GM12801 (cell line): ENCODE results near the gene KCNQ1.

Source experiments
- TF ChIP-seq, protein P1 (sequence below): IDR thresholded peaks from one replicate; pipeline ENCODE4 v1.5.1; 2011; ENCODE audit warnings: control low read depth; ENCODE audit not compliant: insufficient read length; ENCODE audit errors: extremely low read depth

KCNQ1 gene

DNA sequence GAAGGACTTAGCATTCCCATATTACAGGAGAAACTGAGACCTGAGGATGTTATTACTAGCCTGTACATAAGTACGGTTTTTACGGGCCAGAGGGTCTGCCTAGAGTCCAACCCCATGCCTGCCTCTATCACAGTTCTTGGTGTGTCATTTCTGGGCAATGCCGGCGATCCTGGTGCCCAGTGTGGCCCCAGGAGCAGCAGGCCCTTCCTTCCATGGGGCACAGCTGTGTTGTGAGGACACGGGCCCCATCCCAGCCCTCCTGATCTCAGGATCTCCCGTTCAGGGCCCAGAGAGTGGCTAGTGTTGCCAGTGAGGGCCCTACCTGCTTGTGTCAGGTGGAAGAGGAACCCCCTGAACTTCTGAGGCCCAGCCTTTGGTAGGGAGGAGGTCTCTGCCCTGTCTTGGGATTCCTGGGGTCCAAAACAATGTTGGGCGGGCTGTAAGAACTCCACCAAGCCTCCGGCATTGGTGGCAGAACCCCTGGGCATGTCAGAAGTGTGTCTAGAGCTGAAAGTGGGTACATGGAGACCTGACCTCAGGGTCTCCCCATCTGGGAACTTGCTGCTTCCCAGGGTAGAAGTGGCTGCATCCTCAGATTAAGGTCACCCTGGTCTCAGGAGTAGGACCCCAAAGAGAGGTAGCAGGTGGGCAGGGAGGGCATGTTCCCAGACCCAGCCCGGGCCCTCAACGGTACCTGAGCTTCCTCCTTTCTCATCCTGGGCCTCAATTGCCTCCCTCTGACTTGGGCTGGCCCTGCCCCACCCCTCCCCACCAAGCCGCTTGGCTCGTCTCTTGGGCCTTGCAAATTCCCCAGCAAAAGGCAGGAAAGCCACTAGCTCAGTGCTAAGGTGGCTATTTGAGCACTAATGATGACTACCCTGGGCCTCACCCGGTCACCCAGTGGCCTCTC lies 329.6 kb downstream of the KCNQ1 start:
- TF ChIP-seq, protein P1, sequence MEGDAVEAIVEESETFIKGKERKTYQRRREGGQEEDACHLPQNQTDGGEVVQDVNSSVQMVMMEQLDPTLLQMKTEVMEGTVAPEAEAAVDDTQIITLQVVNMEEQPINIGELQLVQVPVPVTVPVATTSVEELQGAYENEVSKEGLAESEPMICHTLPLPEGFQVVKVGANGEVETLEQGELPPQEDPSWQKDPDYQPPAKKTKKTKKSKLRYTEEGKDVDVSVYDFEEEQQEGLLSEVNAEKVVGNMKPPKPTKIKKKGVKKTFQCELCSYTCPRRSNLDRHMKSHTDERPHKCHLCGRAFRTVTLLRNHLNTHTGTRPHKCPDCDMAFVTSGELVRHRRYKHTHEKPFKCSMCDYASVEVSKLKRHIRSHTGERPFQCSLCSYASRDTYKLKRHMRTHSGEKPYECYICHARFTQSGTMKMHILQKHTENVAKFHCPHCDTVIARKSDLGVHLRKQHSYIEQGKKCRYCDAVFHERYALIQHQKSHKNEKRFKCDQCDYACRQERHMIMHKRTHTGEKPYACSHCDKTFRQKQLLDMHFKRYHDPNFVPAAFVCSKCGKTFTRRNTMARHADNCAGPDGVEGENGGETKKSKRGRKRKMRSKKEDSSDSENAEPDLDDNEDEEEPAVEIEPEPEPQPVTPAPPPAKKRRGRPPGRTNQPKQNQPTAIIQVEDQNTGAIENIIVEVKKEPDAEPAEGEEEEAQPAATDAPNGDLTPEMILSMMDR = no peak

DNA sequence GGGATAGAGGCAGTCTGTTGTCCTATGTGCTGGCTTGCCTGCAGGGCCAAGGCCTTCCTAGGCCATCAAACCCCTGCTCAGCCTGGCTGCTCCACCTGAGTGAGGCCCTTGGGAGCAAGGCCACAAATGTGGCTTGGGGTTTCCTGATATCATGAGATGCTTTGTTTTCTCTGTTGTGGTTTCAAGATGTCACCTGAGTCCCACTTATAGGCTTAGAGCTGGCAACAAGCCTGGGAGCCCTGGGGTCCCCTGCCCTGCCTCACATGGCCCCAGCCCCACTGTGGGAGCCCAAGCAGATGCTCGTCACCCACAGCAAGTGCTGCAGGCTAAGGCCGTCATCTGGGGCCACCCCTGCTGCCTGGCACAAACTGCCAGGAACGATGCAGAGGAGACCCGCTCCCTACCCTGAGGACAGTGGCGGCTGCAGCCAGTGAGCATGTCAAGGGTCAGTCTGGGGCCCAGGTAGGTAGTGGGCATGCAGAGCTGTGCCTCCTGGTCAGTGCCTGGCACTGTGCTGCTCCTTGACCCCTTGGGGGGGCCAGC lies 330.3 kb downstream of the KCNQ1 start:
- TF ChIP-seq, protein P1 = no peak

DNA sequence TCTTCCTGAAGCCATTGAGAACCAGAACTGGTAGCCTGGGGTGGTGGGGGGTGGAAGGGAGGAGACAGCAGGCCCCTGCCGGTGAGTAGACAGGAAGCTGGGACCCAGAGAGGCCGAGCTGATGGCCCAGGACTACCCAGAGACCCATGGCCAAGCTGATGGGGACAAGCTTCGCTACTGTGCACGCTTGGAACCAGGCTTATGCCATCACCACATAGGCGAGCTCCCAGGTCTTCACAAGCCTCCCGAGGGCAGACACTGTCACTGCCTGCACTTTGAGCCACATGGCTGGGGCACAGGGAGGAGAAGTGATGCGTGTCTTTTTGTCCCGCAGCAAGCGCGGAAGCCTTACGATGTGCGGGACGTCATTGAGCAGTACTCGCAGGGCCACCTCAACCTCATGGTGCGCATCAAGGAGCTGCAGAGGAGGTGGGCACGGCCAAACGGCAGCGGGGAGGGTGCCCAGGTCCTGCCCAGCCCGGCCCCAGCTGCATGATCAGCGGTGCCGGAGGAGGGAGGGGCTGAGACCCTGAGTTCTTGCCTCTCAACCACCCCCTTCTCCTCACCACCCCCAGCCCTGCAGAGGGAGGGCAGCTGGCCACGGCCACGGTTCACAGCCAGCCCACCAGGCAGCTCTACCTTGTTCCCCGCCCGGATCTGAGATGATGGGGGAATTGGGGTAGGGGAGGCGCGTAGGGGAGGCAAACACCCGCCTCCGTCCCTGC lies 331.0 kb downstream of the KCNQ1 start:
- TF ChIP-seq, protein P1 = no peak

DNA sequence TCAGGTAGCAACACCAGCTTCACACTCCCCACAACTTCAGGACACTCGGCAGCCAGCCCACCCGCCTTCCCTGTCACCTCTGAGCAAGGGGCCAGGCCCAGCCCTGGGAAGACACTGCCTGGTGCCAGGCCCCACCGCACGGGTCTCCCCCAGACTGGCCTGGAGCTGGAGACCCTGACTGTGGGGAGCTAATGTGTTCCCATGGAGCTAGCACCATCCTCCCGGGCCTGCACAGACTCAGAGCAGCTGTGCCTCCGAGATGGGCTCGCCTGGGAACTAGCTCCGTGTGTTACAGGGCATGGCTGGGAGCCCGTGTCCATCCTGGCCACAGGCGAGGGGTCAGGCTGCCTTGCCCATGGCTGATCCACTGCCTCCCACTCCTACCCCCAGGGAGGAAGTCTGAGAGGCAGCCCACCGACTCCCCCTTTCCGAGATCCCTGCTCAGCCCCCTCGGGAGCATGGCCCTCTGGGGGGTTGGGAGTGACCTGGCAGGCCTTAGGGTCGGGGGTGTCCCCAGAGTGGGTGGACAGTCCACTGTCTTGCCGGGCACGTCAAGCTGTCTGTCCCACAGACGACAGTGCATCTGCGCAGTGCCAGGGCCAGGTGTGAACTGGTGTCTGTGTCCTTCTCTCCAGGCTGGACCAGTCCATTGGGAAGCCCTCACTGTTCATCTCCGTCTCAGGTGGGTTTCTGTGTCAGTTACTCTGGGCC lies 331.7 kb downstream of the KCNQ1 start:
- TF ChIP-seq, protein P1 = no peak

DNA sequence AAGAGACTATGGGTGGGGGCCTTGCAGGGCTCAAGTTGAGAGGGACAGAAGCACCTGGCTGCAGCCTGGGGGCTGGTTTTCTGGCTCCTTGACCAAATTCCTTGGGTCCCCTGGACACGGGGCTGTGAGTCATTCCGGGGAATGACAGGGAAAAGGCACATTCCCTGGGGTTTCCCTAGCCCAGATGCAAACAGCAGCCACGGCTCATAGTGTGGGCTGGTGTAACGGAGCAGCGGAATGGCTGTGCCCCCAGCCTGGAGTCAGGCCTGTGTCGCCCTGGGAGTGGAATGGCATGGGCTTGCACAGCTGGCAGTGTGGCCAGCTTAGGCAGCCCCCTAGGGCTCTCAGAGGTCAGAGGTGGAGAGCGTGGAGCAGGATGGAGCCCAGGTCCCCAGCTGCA lies 332.6 kb downstream of the KCNQ1 start:
- TF ChIP-seq, protein P1 = no peak

DNA sequence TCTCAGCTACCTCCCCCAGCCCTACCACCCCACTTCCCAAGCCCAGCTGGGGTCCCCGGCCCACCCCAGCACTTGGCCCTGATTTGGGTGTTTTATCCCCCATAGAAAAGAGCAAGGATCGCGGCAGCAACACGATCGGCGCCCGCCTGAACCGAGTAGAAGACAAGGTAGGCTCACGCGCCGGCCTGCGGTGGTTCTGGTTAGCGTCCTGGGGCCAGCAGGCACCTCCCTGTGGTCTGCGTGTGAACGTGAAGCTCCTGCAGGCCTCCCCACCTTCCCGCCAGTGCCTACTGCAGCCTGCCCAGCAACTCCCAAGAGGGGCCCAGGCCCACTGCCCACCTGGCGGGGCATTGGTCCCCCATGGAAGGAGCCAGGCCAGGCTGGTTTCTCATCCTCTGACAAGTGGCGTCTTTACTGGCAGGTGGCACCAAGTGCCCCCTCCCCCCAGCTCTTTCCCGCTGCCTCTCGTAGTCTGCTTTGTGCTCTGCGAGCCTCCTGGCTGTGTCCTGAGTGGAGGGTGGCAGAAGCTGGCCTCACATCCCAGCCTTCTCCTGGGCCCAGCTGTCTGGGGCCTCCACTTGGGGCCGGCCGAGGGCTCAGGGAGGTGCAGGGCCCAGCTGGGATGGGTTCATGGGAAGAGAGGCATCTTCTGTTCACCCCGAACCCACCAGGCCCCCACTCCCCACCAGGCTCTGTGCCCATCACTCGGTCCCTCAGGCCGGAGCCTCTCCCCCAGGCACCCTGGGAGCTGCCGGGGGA lies 333.2 kb downstream of the KCNQ1 start:
- TF ChIP-seq, protein P1 = no peak
